ENCODE data around the gene STK32B. TPM values are rescaled to one million over a fixed set of nuclear protein-coding genes. Genes with fewer than 3 reads are reported as not detected.

STK32B gene
- total and polyA plus RNA-seq, 2 experiments from 2014 or later: not detected

GRCh38 chr4:5138389-5138788 lies 87.1 kb downstream of the STK32B start:
- H3K9me3 ChIP-seq (ENCODE audit: low read depth): no peaks in the 10 kb centered on the region
- no peak for TF ChIP-seq CTCF (IDR thresholded peaks at IDR 0.05; ENCODE audit: low read depth, low read length)
- no peak overlapping the region for H3K4me3 ChIP-seq
- DNase-seq (ENCODE audit: low read depth in 1 of 2, low spot score in 1 of 2): no peak
- no peaks in the 10 kb centered on the region for H3K4me1 ChIP-seq (ENCODE audit: low read depth)
- no peaks in the 10 kb centered on the region for H3K27me3 ChIP-seq
- H3K36me3 ChIP-seq: no peaks in the 10 kb centered on the region
- H3K27ac ChIP-seq: no peak overlapping the region

GRCh38 chr4:5139141-5139540 lies 87.9 kb downstream of the STK32B start:
- no peak for DNase-seq (ENCODE audit: low read depth in 1 of 2, low spot score in 1 of 2)
- no peaks in the 10 kb centered on the region for H3K9me3 ChIP-seq (ENCODE audit: low read depth)
- H3K27ac ChIP-seq: no peak overlapping the region
- H3K27me3 ChIP-seq: no peaks in the 10 kb centered on the region
- no peaks in the 10 kb centered on the region for H3K4me1 ChIP-seq (ENCODE audit: low read depth)
- H3K36me3 ChIP-seq: no peaks in the 10 kb centered on the region
- no peak for TF ChIP-seq CTCF (IDR thresholded peaks at IDR 0.05; ENCODE audit: low read depth, low read length)
- no peak overlapping the region for H3K4me3 ChIP-seq

- no peak for TF ChIP-seq CTCF (IDR thresholded peaks at IDR 0.05; ENCODE audit: low read depth, low read length)
Observed at GRCh38 chr4:5141802-5142201, 90.5 kb downstream of the STK32B start.

GRCh38 chr4:5142726-5143125 lies 91.4 kb downstream of the STK32B start:
- Histone ChIP-seq H3K27ac (no peak overlapping the region), H3K36me3 (no peaks in the 10 kb centered on the region), H3K4me3 (no peak overlapping the region), H3K27me3 (no peaks in the 10 kb centered on the region), H3K4me1 (ENCODE audit: low read depth) (no peaks in the 10 kb centered on the region), H3K9me3 (ENCODE audit: low read depth) (no peaks in the 10 kb centered on the region)
- peak; percentile 63 for TF ChIP-seq CTCF (IDR thresholded peaks at IDR 0.05; ENCODE audit: low read depth, low read length)
- DNase-seq (ENCODE audit: low read depth in 1 of 2, low spot score in 1 of 2): peak; percentile 48 to 70

More at GRCh38 chr4:5141802-5142201, 90.5 kb downstream of the STK32B start:
- DNase-seq (ENCODE audit: low read depth in 1 of 2, low spot score in 1 of 2): no peak
- Histone ChIP-seq H3K4me1 (ENCODE audit: low read depth) (no peaks in the 10 kb centered on the region), H3K36me3 (no peaks in the 10 kb centered on the region), H3K27ac (no peak overlapping the region), H3K9me3 (ENCODE audit: low read depth) (no peaks in the 10 kb centered on the region), H3K4me3 (no peak overlapping the region), H3K27me3 (no peaks in the 10 kb centered on the region)

GRCh38 chr4:5143306-5143861 lies 92.1 kb downstream of the STK32B start:
- Histone ChIP-seq H3K4me1 (ENCODE audit: low read depth) (no peaks in the 10 kb centered on the region), H3K27me3 (peaks cover 2% of the 10 kb centered on the region), H3K36me3 (no peaks in the 10 kb centered on the region), H3K27ac (no peak overlapping the region), H3K4me3 (no peak overlapping the region), H3K9me3 (ENCODE audit: low read depth) (no peaks in the 10 kb centered on the region)
- TF ChIP-seq CTCF (IDR thresholded peaks at IDR 0.05; ENCODE audit: low read depth, low read length): no peak
- DNase-seq (ENCODE audit: low read depth in 1 of 2, low spot score in 1 of 2): no peak

All from cardiac muscle cell (in vitro differentiated cells and primary cell).